GM10266 (cell line): ENCODE measurements around the gene ZFAND3.

ENCODE experiments used
- DNase-seq: peaks from one replicate; pipeline ENCODE4 v3.0.0; 2012; ENCODE audit errors: extremely low spot score
- CTCF ChIP-seq: IDR thresholded peaks from 2 replicates; pipeline ENCODE4 v1.5.1; 2012; ENCODE audit warnings: mild to moderate bottlenecking, low read depth; ENCODE audit not compliant: control insufficient read depth, insufficient read depth; ENCODE audit errors: missing control alignments

The ZFAND3 gene

DNA sequence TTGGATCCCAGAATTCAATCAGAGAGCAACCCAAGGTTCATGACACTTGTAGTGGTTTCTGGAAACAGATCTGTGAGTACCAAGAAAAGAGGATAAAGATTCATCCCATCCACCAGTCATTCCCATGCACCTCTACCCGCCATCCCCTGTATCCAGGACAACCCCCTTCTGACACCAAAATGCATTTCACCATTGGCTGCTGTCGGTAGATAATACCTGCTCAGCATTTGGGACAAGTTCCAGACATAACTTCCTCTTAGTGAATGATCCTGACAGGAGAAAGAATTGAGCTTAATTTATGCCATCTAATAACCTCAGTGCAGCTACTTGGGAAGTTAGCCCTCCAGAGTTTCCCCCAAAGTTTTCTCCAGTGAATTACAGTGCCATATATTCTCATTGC, 329.1 kb downstream of the ZFAND3 start:
- no peak for DNase-seq
- TF ChIP-seq CTCF, result no peak

- DNase-seq, result no peak
These were observed 330.0 kb downstream of the ZFAND3 start for GRCh38 chr6:38149531-38149930.

DNA sequence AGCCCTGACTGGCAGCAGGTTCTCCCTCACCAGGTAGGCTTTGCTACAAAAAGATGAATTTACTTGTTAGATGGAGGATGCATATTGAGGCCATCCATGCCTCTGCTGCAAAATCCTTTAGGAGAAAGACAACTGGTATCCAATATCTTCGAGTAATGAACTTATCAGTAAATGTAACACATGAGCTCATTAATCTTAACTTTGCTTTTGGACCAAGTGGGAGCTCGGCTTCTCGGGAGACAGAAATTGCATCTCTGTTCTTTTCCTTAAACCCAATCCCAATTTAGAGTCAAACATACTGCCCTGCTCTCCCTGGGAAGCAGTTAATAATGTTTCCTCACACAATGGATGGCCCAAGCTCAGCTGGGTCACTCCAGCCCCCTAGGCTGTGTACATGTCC, 330.5 kb downstream of the ZFAND3 start:
- no peak for TF ChIP-seq CTCF
- no peak for DNase-seq

More at GRCh38 chr6:38149531-38149930, 330.0 kb downstream of the ZFAND3 start:
- no peak for TF ChIP-seq CTCF

DNA sequence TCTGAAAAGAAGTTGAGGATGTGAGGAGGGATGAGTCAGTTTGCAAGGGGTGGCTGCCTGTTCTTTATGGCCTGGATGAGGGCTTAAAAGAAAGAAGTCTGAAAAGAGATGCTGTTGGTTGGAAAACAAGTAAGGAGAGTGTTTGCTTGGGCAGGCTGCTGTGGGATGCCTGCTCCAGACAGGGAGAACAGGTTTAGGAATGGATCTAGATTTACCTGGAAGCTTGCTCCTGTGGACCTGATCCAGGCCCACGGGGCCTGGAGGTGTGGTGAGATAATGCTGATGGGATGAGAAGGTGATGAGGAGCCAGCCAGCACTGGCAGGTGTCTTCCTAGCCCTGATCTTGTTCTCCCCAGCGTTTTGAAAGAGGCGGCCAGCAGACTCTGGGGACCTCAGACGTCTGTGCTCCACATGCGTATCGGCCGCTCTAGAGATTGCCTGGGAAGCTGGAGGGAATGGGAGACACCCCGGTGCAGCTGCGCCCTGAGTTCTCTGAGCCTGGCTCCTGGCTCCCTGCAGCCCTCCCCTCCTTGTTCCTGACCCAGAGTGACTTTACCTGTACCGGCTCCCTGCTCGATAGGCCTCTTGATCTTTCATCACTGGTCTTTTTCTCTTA, 331.3 kb downstream of the ZFAND3 start:
- DNase-seq, result no peak
- no peak for TF ChIP-seq CTCF

DNA sequence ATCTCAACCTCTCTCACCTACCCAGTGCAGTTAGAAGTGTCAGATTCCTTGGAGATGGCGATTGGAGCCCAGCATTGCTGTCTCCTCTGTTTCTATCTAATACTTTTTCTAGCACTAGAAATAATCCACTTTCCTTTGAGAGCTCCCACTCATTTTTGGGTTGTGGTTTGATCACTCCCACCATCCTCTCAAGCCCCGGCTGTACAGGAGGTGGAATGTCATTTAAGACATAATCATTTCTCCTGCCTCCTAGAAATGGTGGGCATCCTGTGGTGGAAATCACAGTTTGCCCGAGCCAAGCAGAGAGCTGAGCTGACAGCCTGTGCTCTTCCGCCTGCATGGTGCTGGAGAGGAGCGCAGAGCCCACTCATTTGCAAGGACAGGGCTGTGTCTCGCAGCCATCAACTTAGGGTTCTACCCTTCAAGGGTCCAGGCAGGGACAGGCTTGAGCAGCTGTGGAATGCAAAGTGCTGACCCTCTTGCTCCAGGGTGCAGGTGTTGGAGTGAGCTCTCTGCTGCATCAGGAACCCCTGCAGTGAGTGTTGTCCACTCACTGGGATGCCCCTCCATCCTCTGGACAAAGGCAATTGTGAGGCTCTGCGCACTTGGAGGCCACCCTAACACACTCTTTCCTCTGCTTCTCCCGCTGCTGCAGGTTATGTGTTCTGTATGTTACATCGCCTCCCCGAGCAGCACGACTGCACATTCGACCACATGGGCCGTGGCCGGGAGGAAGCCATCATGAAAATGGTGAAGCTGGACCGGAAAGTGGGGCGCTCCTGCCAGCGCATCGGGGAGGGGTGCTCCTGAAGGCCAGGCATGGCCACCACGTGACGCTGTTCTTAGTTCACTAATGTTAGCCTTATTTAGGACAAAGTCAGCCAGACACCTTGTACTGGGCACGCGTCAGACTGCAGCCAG, 332.3 kb downstream of the ZFAND3 start:
- no peak for DNase-seq
- TF ChIP-seq CTCF, result no peak

DNA sequence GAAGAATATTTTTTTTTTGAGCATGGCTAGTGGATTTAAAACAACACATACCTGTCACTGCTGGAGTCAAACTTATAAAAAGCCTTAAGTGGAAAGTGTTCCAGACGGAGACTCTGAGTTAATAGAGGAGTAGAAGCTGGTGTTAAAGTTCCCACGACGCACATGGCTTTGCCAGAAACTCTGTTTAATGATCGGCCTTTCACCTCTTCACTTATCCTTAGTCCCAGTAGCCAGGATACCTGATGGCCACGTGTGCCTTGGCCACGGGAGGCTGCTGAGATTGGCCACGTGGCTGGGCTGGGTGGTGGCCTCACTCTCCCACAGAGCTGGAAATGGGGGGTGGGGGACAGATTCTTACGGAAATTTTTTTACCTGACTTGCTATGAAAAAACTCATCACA, 333.1 kb downstream of the ZFAND3 start:
- no peak for DNase-seq
- TF ChIP-seq CTCF, result no peak
